ENCODE measurements around the gene SNRNP40. TPM values are rescaled to one million over a fixed set of nuclear protein-coding genes. Genes with fewer than 3 reads are reported as not detected.

Gene SNRNP40
- total RNA-seq, 3 donors from 2014 or later (not counting 1 experiment from before 2014, with no cell fraction given): 57.9 to 71.2 (median 60.3) TPM

- H3K4me1 Mint-ChIP-seq: no peaks in the 10 kb centered on the region
- ATAC-seq: no peak
- Histone ChIP-seq H3K4me1 (ENCODE audit: control insufficient read depth, insufficient read depth, low read length) (no peaks in the 10 kb centered on the region), H3K9me3 (ENCODE audit: control insufficient read depth, insufficient read depth, low read length) (no peaks in the 10 kb centered on the region), H3K36me3 (ENCODE audit: control insufficient read depth, insufficient read depth, low read length) (no peaks in the 10 kb centered on the region), H3K27me3 (ENCODE audit: control insufficient read depth, insufficient read depth, low read length) (no peaks in the 10 kb centered on the region), H3K4me3 (ENCODE audit: low read length) (no peak overlapping the region), H3K27ac (ENCODE audit: low read length) (no peak overlapping the region)
- no peak for TF ChIP-seq CTCF (IDR thresholded peaks at IDR 0.05)
- H3K9me3 Mint-ChIP-seq: no peaks in the 10 kb centered on the region
- H3K4me3 Mint-ChIP-seq: no peak overlapping the region
- intact Hi-C loops (cut with micrococcal nuclease): no loop called here
- no peak for DNase-seq
- H3K27me3 Mint-ChIP-seq (ENCODE audit: low read depth in 2 of 2): peaks cover 2 to 4% of the 10 kb centered on the region in 2 donors
- H3K36me3 Mint-ChIP-seq: no peaks in the 10 kb centered on the region
- H3K27ac Mint-ChIP-seq: no peak overlapping the region
- WGBS (ENCODE audit: insufficient coverage): 36% methylated on average over 10 of the region's 10 CpGs
Measured at GRCh38 chr1:31216016-31216415, 80.6 kb downstream of the SNRNP40 start.

DNA sequence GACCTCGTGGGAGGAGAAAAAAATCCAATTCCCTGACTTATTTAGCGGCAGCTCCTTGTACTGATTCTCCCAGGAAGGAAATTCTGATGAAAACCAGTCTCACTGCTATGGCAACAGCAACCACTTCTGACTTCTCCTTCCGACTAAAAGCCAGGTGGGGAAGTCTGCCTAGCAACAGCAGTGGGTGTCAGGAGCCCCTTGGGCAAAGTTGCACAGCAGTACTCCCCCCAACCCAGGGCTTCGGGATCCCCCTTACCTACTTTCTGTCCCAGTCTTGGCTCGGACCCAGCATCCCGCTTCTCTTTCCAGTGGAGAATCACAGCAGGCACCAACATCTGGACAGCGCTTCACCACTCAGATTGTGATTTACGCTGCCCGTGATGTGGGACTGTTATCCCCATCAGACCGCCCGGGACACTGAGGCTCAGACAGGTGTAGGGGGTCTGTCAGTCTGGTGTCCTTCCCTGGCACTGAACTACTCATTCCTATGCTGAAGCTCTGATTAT, 81.5 kb downstream of the SNRNP40 start:
- no peaks in the 10 kb centered on the region for H3K36me3 ChIP-seq (ENCODE audit: control insufficient read depth, insufficient read depth, low read length)
- H3K4me1 Mint-ChIP-seq: no peaks in the 10 kb centered on the region
- H3K4me1 ChIP-seq (ENCODE audit: control insufficient read depth, insufficient read depth, low read length): no peaks in the 10 kb centered on the region
- TF ChIP-seq CTCF (IDR thresholded peaks at IDR 0.05): no peak
- no peak overlapping the region for H3K27ac Mint-ChIP-seq
- intact Hi-C loops (cut with micrococcal nuclease): no loop called here
- no peak overlapping the region for H3K27ac ChIP-seq (ENCODE audit: low read length)
- no peak overlapping the region for H3K4me3 Mint-ChIP-seq
- H3K9me3 Mint-ChIP-seq: no peaks in the 10 kb centered on the region
- no peaks in the 10 kb centered on the region for H3K9me3 ChIP-seq (ENCODE audit: control insufficient read depth, insufficient read depth, low read length)
- H3K27me3 ChIP-seq (ENCODE audit: control insufficient read depth, insufficient read depth, low read length): no peaks in the 10 kb centered on the region
- 74% methylated on average over 11 of the region's 11 CpGs for WGBS (ENCODE audit: insufficient coverage)
- DNase-seq: no peak
- no peak for ATAC-seq
- peaks cover 2 to 9% of the 10 kb centered on the region in 2 donors for H3K27me3 Mint-ChIP-seq (ENCODE audit: low read depth in 2 of 2)
- no peak overlapping the region for H3K4me3 ChIP-seq (ENCODE audit: low read length)
- no peaks in the 10 kb centered on the region for H3K36me3 Mint-ChIP-seq

DNA sequence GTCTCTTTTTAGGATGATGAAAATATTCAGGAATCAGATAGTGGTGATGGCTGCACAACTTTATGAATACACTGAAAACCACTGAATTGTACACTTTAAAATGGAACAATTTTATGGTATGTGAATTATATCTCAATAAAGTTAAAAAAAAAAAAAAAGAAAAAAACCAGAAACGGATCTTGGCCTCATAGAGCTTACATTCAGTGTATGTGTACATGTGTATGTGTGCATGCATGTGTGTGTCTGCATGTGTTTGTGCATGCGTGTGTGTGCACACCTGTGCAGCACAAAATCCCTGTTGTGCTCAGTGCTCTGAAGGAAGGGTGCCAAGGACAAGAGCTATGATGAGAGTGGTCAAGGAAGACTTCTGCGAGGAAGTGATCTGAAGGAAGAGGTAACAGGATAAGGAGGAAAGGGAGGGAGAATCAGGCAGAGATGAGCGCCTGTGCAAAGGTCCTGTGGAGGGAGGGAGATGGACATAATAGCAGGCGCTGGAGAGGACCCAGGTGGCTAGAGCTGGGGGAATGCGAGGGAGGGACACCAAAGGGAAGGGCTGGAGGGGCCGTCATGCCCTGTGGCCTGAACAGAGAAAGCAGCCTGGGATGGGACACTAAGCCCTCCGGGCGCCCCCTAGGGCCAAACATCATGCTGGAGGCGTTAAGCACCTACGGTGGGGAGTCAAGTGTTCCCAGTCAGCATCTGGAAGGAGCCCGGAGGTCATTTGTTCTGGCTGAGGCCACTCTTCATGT, 82.1 kb downstream of the SNRNP40 start:
- peaks cover 2 to 9% of the 10 kb centered on the region in 2 donors for H3K27me3 Mint-ChIP-seq (ENCODE audit: low read depth in 2 of 2)
- no peaks in the 10 kb centered on the region for H3K4me1 Mint-ChIP-seq
- H3K9me3 ChIP-seq (ENCODE audit: control insufficient read depth, insufficient read depth, low read length): no peaks in the 10 kb centered on the region
- 61% methylated on average over 12 of the region's 12 CpGs for WGBS (ENCODE audit: insufficient coverage)
- no peak for DNase-seq
- H3K36me3 ChIP-seq (ENCODE audit: control insufficient read depth, insufficient read depth, low read length): no peaks in the 10 kb centered on the region
- H3K4me3 Mint-ChIP-seq: no peak overlapping the region
- ATAC-seq: no peak
- TF ChIP-seq CTCF (IDR thresholded peaks at IDR 0.05): no peak
- H3K27me3 ChIP-seq (ENCODE audit: control insufficient read depth, insufficient read depth, low read length): no peaks in the 10 kb centered on the region
- H3K9me3 Mint-ChIP-seq: no peaks in the 10 kb centered on the region
- no peaks in the 10 kb centered on the region for H3K36me3 Mint-ChIP-seq
- intact Hi-C loops (cut with micrococcal nuclease): no loop called here
- no peak overlapping the region for H3K27ac ChIP-seq (ENCODE audit: low read length)
- no peak overlapping the region for H3K4me3 ChIP-seq (ENCODE audit: low read length)
- no peak overlapping the region for H3K27ac Mint-ChIP-seq
- no peaks in the 10 kb centered on the region for H3K4me1 ChIP-seq (ENCODE audit: control insufficient read depth, insufficient read depth, low read length)

Other genes starting within 250 kb of the SNRNP40 start
- gene PUM1, start 231.1 kb downstream of the SNRNP40 start, total RNA-seq: 100 to 1,000 TPM; 193 to 209 (median 202) TPM
- gene NKAIN1, start 56.9 kb downstream of the SNRNP40 start, total RNA-seq: not detected
- 10 to 100 TPM; 24.1 to 31.1 (median 27.8) TPM for gene ZCCHC17, start 244 bp upstream of the SNRNP40 start, total RNA-seq
- gene FABP3, start 76.3 kb upstream of the SNRNP40 start, total RNA-seq: not detected
- 1 to 10 TPM in 1 of 3 donors, under 1 TPM in 2; 0.25 to 1.1 (median 0.40) TPM for gene SERINC2, start 116.4 kb upstream of the SNRNP40 start, total RNA-seq